AG08395 (cell line): ENCODE results near the gene RYR2.
"Not testable (repeated sequence)": the region's sequence is repeated elsewhere in the genome, so short reads cannot be mapped to it uniquely, and the experiment has no call there.

ENCODE experiments used
- DNase-seq: peaks from one replicate; pipeline ENCODE4 v3.0.0; 2012; ENCODE audit warnings: mixed read lengths, low spot score

The RYR2 gene

GRCh38 chr1:237261198-237261597 lies 219.2 kb downstream of the RYR2 start:
- no peak for DNase-seq

- no peak for DNase-seq
Observed at GRCh38 chr1:237267743-237268142, 225.8 kb downstream of the RYR2 start.

GRCh38 chr1:237269938-237270337 lies 228.0 kb downstream of the RYR2 start:
- no peak for DNase-seq

- DNase-seq: no peak
Observed at GRCh38 chr1:237270353-237270752, 228.4 kb downstream of the RYR2 start.

GRCh38 chr1:237277994-237278393 lies 236.0 kb downstream of the RYR2 start:
- not testable (repeated sequence) for DNase-seq

- no peak for DNase-seq
Observed at GRCh38 chr1:237279629-237280028, 237.6 kb downstream of the RYR2 start.

- no peak for DNase-seq
Observed at GRCh38 chr1:237281481-237281880, 239.5 kb downstream of the RYR2 start.

GRCh38 chr1:237282208-237282783 lies 240.3 kb downstream of the RYR2 start:
- DNase-seq: no peak

GRCh38 chr1:237287876-237288521 lies 246.0 kb downstream of the RYR2 start:
- no peak for DNase-seq

GRCh38 chr1:237293804-237294203 lies 251.8 kb downstream of the RYR2 start:
- DNase-seq: no peak

GRCh38 chr1:237296861-237297260 lies 254.9 kb downstream of the RYR2 start:
- no peak for DNase-seq

- no peak for DNase-seq
Observed at GRCh38 chr1:237300642-237301041, 258.7 kb downstream of the RYR2 start.

- DNase-seq: no peak
Observed at GRCh38 chr1:237303929-237304328, 261.9 kb downstream of the RYR2 start.

GRCh38 chr1:237306726-237307125 lies 264.7 kb downstream of the RYR2 start:
- DNase-seq: no peak

- no peak for DNase-seq
Observed at GRCh38 chr1:237309595-237310118, 267.7 kb downstream of the RYR2 start.

GRCh38 chr1:237316352-237316751 lies 274.4 kb downstream of the RYR2 start:
- no peak for DNase-seq

- no peak for DNase-seq
Observed at GRCh38 chr1:237318748-237319147, 276.8 kb downstream of the RYR2 start.

- DNase-seq: no peak
Observed at GRCh38 chr1:237320890-237321289, 278.9 kb downstream of the RYR2 start.

- no peak for DNase-seq
Observed at GRCh38 chr1:237324226-237324625, 282.2 kb downstream of the RYR2 start.

- no peak for DNase-seq
Observed at GRCh38 chr1:237327061-237327460, 285.1 kb downstream of the RYR2 start.

GRCh38 chr1:237340892-237341291 lies 298.9 kb downstream of the RYR2 start:
- DNase-seq: no peak

- DNase-seq: no peak
Observed at GRCh38 chr1:237341391-237341790, 299.4 kb downstream of the RYR2 start.

- no peak for DNase-seq
Observed at GRCh38 chr1:237342730-237343129, 300.7 kb downstream of the RYR2 start.

GRCh38 chr1:237352747-237353146 lies 310.8 kb downstream of the RYR2 start:
- no peak for DNase-seq
